ENCODE results near the gene AARSD1. TPM values are rescaled to one million over a fixed set of nuclear protein-coding genes. Genes with fewer than 3 reads are reported as not detected.

The AARSD1 gene
- 157 TPM for polyA plus RNA-seq (2012; ENCODE audit: insufficient read depth, insufficient read length, low read depth)

GRCh38 chr17:42964161-42964932 is at the start of gene AARSD1:
AARSD1 (minus strand) TSS chr17:42964454; CDS start chr17:42964440, 14 bp downstream.
- Histone ChIP-seq H3K9me3 (no peaks in the 10 kb centered on the region), H3K27me3 (no peaks in the 10 kb centered on the region), H3K4me1 (no peaks in the 10 kb centered on the region), H3K36me3 (peaks cover 32% of the 10 kb centered on the region), H3K4me3 (ENCODE audit: low read depth, low read length) (peak within 1 kb of the TSS; percentile 99)
- no peak for TF ChIP-seq CTCF (IDR thresholded peaks at IDR 0.05; ENCODE audit: low read depth, low read length)
- peak; percentile 90 for DNase-seq

- Histone ChIP-seq H3K36me3 (peaks cover 6% of the 10 kb centered on the region; the same call in 1 of the 2 replicates), H3K27me3 (no peaks in the 10 kb centered on the region), H3K4me1 (peaks cover 6% of the 10 kb centered on the region), H3K9me3 (no peaks in the 10 kb centered on the region), H3K4me3 (ENCODE audit: low read depth, low read length) (no peak overlapping the region)
- no peak for TF ChIP-seq CTCF (IDR thresholded peaks at IDR 0.05; ENCODE audit: low read depth, low read length)
- no peak for DNase-seq
Observed at GRCh38 chr17:43013296-43013695, 49.0 kb upstream of the AARSD1 start.

- Histone ChIP-seq H3K36me3 (no peaks in the 10 kb centered on the region; the same call in 1 of the 2 replicates), H3K9me3 (no peaks in the 10 kb centered on the region), H3K27me3 (no peaks in the 10 kb centered on the region), H3K4me1 (no peaks in the 10 kb centered on the region), H3K4me3 (ENCODE audit: low read depth, low read length) (no peak overlapping the region)
- TF ChIP-seq CTCF (IDR thresholded peaks at IDR 0.05; ENCODE audit: low read depth, low read length) = no peak
- DNase-seq = no peak
Observed at GRCh38 chr17:43011728-43012472, 47.6 kb upstream of the AARSD1 start.

- no peaks in the 10 kb centered on the region for H3K9me3 ChIP-seq
- no peaks in the 10 kb centered on the region for H3K36me3 ChIP-seq
- DNase-seq = no peak
- no peaks in the 10 kb centered on the region for H3K27me3 ChIP-seq
- TF ChIP-seq CTCF (IDR thresholded peaks at IDR 0.05; ENCODE audit: low read depth, low read length) = no peak
- no peak overlapping the region for H3K4me3 ChIP-seq (ENCODE audit: low read depth, low read length)
- no peaks in the 10 kb centered on the region for H3K4me1 ChIP-seq
Observed at GRCh38 chr17:43010667-43011308, 46.5 kb upstream of the AARSD1 start.

- peak; percentile 54 for TF ChIP-seq CTCF (IDR thresholded peaks at IDR 0.05; ENCODE audit: low read depth, low read length)
- no peaks in the 10 kb centered on the region for H3K4me1 ChIP-seq
- H3K9me3 ChIP-seq = no peaks in the 10 kb centered on the region
- H3K4me3 ChIP-seq (ENCODE audit: low read depth, low read length) = peak within 1 kb of the TSS; percentile 50
- peaks cover 28% of the 10 kb centered on the region for H3K36me3 ChIP-seq
- H3K27me3 ChIP-seq = no peaks in the 10 kb centered on the region
- DNase-seq = peak; percentile 71
Observed at GRCh38 chr17:43006639-43007551, 42.6 kb upstream of the AARSD1 start, which contains the start of gene IFI35. IFI35 (plus strand) TSS chr17:43006784; CDS start chr17:43006948, 164 bp downstream.

All from BE2C (cell line).